ENCODE measurements around the gene GABBR2. TPM values are rescaled to one million over a fixed set of nuclear protein-coding genes. Genes with fewer than 3 reads are reported as not detected.

The GABBR2 gene
- total RNA-seq, 1 experiment from 2014 or later, result 6.3 TPM

DNA sequence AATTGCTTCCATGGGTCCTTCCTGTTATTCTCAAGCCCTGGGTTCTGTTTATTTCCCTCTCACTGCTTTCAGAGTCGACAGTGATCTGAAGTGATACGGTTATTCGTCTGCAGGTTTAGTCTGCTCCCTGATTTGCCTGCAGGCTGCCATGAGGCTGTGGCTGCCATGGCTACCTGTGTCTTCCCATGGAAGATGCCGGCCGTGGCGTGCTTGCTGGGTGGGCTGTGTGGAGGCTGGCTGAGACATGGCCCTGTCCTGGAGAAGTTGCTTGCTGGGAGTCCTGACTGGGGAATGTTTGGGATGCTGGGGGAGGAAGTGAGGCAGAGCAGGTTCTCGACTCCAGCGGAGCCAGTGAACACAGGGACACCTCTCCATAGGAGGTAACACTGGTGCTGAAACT lies 349.2 kb downstream of the GABBR2 start:
- in situ Hi-C loops (cut with HindIII; ENCODE audit: low pct_unique_long_range_greater_than_20kb, low sequenced_read_pairs), result no loop called here
- Histone ChIP-seq H3K36me3 (ENCODE audit: control insufficient read depth, insufficient read depth, low read length) (no peaks in the 10 kb centered on the region), H3K27ac (ENCODE audit: low read length) (no peak overlapping the region), H3K27me3 (ENCODE audit: control insufficient read depth, insufficient read depth, low read length) (peaks cover 2% of the 10 kb centered on the region; the same call in 1 of the 2 replicates), H3K9me3 (ENCODE audit: control insufficient read depth, insufficient read depth, low read depth, low read length) (no peaks in the 10 kb centered on the region), H3K4me3 (ENCODE audit: low read depth in 2 of 2, low read length in 2 of 2) (no peak overlapping the region), H3K4me1 (ENCODE audit: control insufficient read depth, insufficient read depth, low read length) (no peaks in the 10 kb centered on the region)
- ATAC-seq, result no peak
- no peak for DNase-seq (ENCODE audit: low read depth, low spot score)
- ChIA-PET POLR2A (no interaction called here), CTCF (no interaction called here)
- no TSS peak for BruUV-seq (replicated peaks)
- TF ChIP-seq POLR2AphosphoS5 (IDR thresholded peaks at IDR 0.05; ENCODE audit: low read depth, low read length) (no peak), TCF7L2 (IDR thresholded peaks at IDR 0.05; ENCODE audit: low read depth, low read length) (no peak), SIN3A (IDR thresholded peaks at IDR 0.05; ENCODE audit: borderline replicate concordance, insufficient read depth, low read depth, low read length) (no peak)
- intact Hi-C loops (cut with micrococcal nuclease; ENCODE audit: unreplicated experiment), result no loop called here

DNA sequence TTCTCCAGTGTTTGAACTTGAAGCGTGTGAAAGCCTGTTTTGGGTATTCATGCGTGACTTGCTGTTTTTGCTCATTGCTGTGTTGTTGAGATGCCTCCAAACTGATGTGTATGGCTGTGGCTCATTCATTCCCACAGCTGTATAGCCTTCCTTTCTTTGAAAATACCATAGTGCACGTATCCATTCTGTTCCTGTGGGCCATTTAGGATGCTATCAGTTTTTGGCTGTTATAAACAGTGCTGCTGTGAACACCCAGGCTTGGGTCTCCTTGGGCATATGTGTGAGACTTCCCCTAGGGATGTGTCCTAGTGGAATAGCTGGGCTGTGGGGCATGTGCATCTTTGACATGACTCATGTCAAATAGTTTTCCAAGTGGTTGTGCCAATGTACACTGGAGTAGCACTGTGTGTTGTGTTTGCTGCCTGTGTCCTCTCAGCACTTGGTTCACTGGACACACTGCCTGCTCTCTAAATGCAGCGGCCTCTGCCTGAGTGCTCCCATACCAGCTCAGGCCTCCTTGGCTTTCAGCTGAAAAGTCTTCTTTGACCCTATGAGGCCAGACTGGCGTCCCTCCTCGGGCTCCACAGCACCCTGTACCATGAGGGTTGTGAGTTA lies 350.7 kb downstream of the GABBR2 start:
- H3K9me3 ChIP-seq (ENCODE audit: control insufficient read depth, insufficient read depth, low read depth, low read length), result no peaks in the 10 kb centered on the region
- H3K4me3 ChIP-seq (ENCODE audit: low read depth in 2 of 2, low read length in 2 of 2), result no peak overlapping the region
- peaks cover 2% of the 10 kb centered on the region; the same call in 1 of the 2 replicates for H3K27me3 ChIP-seq (ENCODE audit: control insufficient read depth, insufficient read depth, low read length)
- intact Hi-C loops (cut with micrococcal nuclease; ENCODE audit: unreplicated experiment), result no loop called here
- H3K4me1 ChIP-seq (ENCODE audit: control insufficient read depth, insufficient read depth, low read length), result no peaks in the 10 kb centered on the region
- TF ChIP-seq TCF7L2 (IDR thresholded peaks at IDR 0.05; ENCODE audit: low read depth, low read length), result no peak
- no peak for TF ChIP-seq POLR2AphosphoS5 (IDR thresholded peaks at IDR 0.05; ENCODE audit: low read depth, low read length)
- no peak for TF ChIP-seq SIN3A (IDR thresholded peaks at IDR 0.05; ENCODE audit: borderline replicate concordance, insufficient read depth, low read depth, low read length)
- TF ChIP-seq, protein P1, sequence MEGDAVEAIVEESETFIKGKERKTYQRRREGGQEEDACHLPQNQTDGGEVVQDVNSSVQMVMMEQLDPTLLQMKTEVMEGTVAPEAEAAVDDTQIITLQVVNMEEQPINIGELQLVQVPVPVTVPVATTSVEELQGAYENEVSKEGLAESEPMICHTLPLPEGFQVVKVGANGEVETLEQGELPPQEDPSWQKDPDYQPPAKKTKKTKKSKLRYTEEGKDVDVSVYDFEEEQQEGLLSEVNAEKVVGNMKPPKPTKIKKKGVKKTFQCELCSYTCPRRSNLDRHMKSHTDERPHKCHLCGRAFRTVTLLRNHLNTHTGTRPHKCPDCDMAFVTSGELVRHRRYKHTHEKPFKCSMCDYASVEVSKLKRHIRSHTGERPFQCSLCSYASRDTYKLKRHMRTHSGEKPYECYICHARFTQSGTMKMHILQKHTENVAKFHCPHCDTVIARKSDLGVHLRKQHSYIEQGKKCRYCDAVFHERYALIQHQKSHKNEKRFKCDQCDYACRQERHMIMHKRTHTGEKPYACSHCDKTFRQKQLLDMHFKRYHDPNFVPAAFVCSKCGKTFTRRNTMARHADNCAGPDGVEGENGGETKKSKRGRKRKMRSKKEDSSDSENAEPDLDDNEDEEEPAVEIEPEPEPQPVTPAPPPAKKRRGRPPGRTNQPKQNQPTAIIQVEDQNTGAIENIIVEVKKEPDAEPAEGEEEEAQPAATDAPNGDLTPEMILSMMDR (IDR thresholded peaks at IDR 0.05), result no peak
- TF ChIP-seq, protein P2, sequence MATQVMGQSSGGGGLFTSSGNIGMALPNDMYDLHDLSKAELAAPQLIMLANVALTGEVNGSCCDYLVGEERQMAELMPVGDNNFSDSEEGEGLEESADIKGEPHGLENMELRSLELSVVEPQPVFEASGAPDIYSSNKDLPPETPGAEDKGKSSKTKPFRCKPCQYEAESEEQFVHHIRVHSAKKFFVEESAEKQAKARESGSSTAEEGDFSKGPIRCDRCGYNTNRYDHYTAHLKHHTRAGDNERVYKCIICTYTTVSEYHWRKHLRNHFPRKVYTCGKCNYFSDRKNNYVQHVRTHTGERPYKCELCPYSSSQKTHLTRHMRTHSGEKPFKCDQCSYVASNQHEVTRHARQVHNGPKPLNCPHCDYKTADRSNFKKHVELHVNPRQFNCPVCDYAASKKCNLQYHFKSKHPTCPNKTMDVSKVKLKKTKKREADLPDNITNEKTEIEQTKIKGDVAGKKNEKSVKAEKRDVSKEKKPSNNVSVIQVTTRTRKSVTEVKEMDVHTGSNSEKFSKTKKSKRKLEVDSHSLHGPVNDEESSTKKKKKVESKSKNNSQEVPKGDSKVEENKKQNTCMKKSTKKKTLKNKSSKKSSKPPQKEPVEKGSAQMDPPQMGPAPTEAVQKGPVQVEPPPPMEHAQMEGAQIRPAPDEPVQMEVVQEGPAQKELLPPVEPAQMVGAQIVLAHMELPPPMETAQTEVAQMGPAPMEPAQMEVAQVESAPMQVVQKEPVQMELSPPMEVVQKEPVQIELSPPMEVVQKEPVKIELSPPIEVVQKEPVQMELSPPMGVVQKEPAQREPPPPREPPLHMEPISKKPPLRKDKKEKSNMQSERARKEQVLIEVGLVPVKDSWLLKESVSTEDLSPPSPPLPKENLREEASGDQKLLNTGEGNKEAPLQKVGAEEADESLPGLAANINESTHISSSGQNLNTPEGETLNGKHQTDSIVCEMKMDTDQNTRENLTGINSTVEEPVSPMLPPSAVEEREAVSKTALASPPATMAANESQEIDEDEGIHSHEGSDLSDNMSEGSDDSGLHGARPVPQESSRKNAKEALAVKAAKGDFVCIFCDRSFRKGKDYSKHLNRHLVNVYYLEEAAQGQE (IDR thresholded peaks at IDR 0.05; ENCODE audit: insufficient read depth in 1 of 2, low read depth in 2 of 2, low read length in 1 of 2), result no peak
- in situ Hi-C loops (cut with HindIII; ENCODE audit: low pct_unique_long_range_greater_than_20kb, low sequenced_read_pairs), result no loop called here
- no TSS peak for BruUV-seq (replicated peaks)
- no peak overlapping the region for H3K27ac ChIP-seq (ENCODE audit: low read length)
- ATAC-seq (no peak), DNase-seq (ENCODE audit: low read depth, low spot score) (no peak)
- no peaks in the 10 kb centered on the region for H3K36me3 ChIP-seq (ENCODE audit: control insufficient read depth, insufficient read depth, low read length)
- ChIA-PET POLR2A (no interaction called here), CTCF (no interaction called here)

DNA sequence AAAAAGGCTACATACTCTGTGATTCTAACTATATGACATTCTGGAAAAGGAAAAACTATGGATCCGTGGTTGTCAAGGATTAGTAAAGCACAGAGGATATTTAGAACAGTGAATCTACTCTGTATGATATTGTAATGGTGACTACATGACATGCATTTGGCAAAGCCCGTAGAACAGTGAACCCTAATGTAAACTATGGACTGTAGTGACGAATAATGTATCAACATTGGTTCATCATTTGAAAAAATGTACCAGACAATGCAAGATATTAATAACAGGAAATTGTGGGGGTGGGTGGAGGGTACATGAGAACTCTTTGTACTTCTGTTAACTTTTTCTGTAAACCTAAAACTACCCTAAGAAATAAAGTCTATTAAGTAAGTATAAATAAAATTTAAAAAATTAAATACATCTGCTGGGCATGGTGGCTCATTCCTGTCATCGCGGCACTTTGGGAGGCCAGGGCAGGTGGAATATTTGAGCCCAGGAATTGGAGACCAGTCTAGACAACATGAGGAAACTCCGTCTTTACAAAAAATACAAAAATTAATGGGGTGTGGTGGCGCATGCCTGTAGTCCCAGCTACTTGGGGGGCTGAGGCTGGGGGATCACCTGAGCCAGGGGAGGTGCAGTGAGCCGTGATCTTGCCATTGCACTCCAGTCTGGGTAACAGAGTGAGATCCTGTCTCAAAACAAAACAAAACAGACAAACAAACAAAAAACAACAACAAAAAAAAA lies 351.6 kb downstream of the GABBR2 start:
- no peak for DNase-seq (ENCODE audit: low read depth, low spot score)
- no peaks in the 10 kb centered on the region for H3K4me1 ChIP-seq (ENCODE audit: control insufficient read depth, insufficient read depth, low read length)
- H3K4me3 ChIP-seq (ENCODE audit: low read depth in 2 of 2, low read length in 2 of 2), result no peak overlapping the region
- TF ChIP-seq TCF7L2 (IDR thresholded peaks at IDR 0.05; ENCODE audit: low read depth, low read length) (no peak), SIN3A (IDR thresholded peaks at IDR 0.05; ENCODE audit: borderline replicate concordance, insufficient read depth, low read depth, low read length) (no peak), POLR2AphosphoS5 (IDR thresholded peaks at IDR 0.05; ENCODE audit: low read depth, low read length) (no peak)
- TF ChIP-seq, protein P2 (IDR thresholded peaks at IDR 0.05; ENCODE audit: insufficient read depth in 1 of 2, low read depth in 2 of 2, low read length in 1 of 2), result no peak
- TF ChIP-seq, protein P1 (IDR thresholded peaks at IDR 0.05), result no peak
- intact Hi-C loops (cut with micrococcal nuclease; ENCODE audit: unreplicated experiment), result no loop called here
- no peaks in the 10 kb centered on the region for H3K36me3 ChIP-seq (ENCODE audit: control insufficient read depth, insufficient read depth, low read length)
- H3K27ac ChIP-seq (ENCODE audit: low read length), result no peak overlapping the region
- CTCF ChIA-PET, result no interaction called here
- in situ Hi-C loops (cut with HindIII; ENCODE audit: low pct_unique_long_range_greater_than_20kb, low sequenced_read_pairs), result no loop called here
- H3K9me3 ChIP-seq (ENCODE audit: control insufficient read depth, insufficient read depth, low read depth, low read length), result no peaks in the 10 kb centered on the region
- peaks cover 2% of the 10 kb centered on the region; the same call in 1 of the 2 replicates for H3K27me3 ChIP-seq (ENCODE audit: control insufficient read depth, insufficient read depth, low read length)
- no TSS peak for BruUV-seq (replicated peaks)
- POLR2A ChIA-PET, result no interaction called here
- ATAC-seq, result no peak
